Omental fat pad (tissue), 4 donors: ENCODE measurements around the gene ZFHX3. TPM values are rescaled to one million over a fixed set of nuclear protein-coding genes. Genes with fewer than 3 reads are reported as not detected.
A peak's percentile ranks its signal among the peaks of the same experiment; 100 is the strongest.

Source experiments
- ATAC-seq: fragments of 150-250 bp; one replicate; pipeline ENCODE4 v1.9.1; 2016; ENCODE audit warnings: mild to moderate bottlenecking, moderate library complexity; ENCODE audit not compliant: low FRiP score
- DNase-seq: peaks from one replicate; pipeline ENCODE4 v3.0.0-alpha.2; 2019; ENCODE audit warnings: low spot score
- total RNA-seq, 4 donors: library from RNA; depleted of rRNA; stranded (reverse); fragments of >200 nt; gene quantifications; one replicate each; pipeline ENCODE4 v1.1.0, GENCODE V29; 2016
- TF ChIP-seq, protein P1 (sequence below), 3 donors: fragments of 450-650 bp; IDR thresholded peaks; one replicate each; pipeline ENCODE4 v1.5.1; 2016 to 2017; ENCODE audit warnings: antibody characterized with exemption in 3 of 3, mild to moderate bottlenecking in 3 of 3, moderate library complexity in 2 of 3

ZFHX3 gene
- total RNA-seq, 4 donors from 2014 or later, result 11.8 to 35.2 (median 13.7) TPM

DNA sequence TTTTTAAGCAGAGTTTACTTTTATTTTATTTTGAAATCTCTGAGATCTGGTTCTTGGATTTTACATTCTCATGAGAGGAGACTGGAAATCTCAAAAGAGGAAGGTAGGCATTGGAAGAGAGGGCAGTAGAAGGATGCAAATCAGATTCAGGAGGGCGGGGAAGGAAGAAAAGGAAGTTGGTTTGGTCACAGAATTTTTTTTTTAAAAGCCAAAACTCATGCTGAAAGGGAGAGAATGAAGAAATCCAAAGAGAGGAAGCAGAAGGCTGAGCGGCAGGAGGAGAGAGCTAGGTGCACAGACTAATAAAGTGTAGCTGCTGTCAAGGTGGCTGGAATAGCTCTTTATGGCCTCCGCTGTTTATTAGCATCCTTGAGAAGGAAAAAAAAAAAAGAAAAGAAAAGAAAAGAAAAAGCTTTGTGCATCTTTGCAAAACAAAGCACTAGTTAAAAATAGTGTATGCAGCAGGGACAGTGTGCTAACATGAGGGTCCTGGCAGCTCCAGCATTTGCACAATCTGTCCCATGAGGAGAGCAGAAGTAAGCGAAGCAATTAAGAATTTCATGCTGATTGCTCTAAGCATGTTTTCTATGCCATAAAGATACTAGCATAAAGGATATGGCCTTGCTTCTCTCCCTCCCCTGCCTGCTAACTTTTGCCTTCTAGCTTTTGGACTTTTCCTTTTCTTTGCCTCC is 194.2 kb downstream of the ZFHX3 start:
- TF ChIP-seq, protein P1, sequence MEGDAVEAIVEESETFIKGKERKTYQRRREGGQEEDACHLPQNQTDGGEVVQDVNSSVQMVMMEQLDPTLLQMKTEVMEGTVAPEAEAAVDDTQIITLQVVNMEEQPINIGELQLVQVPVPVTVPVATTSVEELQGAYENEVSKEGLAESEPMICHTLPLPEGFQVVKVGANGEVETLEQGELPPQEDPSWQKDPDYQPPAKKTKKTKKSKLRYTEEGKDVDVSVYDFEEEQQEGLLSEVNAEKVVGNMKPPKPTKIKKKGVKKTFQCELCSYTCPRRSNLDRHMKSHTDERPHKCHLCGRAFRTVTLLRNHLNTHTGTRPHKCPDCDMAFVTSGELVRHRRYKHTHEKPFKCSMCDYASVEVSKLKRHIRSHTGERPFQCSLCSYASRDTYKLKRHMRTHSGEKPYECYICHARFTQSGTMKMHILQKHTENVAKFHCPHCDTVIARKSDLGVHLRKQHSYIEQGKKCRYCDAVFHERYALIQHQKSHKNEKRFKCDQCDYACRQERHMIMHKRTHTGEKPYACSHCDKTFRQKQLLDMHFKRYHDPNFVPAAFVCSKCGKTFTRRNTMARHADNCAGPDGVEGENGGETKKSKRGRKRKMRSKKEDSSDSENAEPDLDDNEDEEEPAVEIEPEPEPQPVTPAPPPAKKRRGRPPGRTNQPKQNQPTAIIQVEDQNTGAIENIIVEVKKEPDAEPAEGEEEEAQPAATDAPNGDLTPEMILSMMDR (IDR thresholded peaks at IDR 0.05), result no peak
- ATAC-seq (no peak), DNase-seq (no peak)

DNA sequence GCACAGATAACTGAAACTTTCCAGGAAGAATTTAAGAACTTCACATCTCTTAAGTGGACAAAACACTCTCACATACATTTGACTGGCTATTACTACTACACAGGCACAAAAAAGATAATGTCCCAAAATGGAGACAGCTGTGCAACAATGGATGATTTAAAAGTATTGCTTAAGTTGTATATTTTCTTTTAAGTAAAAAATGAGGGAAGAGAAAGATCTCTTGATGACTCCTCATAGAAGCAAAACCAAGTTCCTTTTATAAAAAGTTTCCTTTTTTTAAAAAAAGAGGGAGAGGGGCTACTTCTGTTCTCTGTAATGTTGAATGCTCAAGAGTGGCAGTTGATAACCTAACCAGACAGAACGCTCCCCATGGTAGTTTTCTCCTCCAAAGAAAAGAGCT is 195.5 kb downstream of the ZFHX3 start:
- DNase-seq (no peak), ATAC-seq (no peak)
- TF ChIP-seq, protein P1 (IDR thresholded peaks at IDR 0.05), result no peak

DNA sequence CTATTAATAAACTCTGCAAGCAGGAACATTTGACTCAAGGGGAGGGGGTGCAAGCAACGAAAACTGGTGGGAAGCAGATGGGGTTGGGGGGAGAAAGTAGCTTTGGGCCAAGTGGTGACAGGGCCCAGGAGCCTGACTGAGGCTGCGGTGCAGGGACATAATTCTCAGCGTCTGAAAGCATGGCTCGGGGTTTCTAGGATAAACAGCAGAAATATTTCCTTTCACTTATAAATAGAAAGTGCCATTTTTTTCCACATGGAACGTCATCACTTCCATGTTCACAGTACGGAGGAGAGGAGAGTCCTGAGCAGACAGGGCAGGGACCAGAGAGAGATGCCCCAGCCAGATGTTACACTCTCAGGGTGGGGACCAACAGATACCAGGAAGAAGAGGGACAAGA is 197.1 kb downstream of the ZFHX3 start:
- ATAC-seq, result no peak

DNA sequence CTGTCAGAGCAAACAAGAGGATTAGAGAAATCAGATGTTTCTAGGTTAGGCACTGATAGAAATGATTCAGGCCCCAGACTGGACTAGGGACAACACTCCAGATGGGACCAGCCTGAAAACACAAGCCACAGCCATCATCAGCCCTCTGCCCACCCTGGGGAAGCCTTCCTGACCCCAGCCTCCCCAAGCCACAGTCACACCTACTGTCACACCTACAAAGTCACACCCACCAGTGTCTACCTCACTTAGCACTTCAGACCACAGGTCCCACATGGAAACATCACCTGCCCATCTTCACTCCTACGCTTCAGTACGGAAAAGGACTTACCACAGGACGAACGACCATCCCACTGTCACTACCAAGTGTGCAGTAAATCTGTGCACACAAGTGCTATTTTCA is 197.9 kb downstream of the ZFHX3 start:
- TF ChIP-seq, protein P1 (IDR thresholded peaks at IDR 0.05), result no peak
- no peak for DNase-seq
- no peak for ATAC-seq

More for the DNA sequence above, 197.1 kb downstream of the ZFHX3 start:
- no peak for DNase-seq
- TF ChIP-seq, protein P1 (IDR thresholded peaks at IDR 0.05), result no peak

DNA sequence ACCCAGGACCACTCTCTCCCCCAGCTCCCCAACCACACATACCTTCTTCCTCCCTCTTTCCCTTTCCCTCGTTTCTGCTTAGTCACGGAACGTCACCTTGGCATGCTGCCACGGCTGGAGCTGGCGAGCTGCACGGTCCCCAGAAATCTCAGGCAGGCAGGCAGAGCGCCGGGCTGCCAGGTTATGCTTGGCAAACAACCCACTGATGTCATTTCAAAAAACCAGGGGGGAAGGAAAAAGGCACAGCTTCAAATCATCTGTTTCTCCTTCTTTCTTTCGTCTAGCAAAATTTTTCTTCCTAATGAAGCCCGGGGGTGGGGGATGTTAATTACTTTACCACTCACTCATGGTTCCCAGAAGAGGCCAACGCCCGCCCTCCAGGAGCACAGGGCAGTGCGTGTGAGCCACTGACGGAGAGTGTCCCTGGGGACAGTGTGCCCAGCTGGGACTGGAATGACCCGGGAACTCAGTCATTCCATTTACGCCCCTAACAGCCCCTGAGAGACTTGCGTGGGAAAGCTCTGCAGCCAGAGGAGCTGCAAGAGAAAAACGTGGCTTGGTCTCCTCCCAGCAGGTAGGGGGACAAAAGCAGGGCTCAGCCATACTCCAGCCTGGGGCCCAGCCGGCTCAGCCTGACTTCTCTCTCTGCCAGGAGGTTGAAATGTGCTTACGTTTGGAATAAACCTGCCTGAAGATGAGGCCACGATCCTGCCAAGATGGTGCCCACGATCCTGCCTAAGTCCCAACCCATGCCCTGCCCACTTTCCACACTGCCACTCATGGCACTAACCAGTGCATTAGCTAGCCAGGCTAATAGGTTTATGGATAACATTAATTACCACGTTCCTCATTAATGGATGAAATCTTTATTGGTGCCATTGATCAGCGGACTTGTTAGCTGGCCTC is 198.9 kb downstream of the ZFHX3 start:
- peak; percentile 73 for DNase-seq
- peak; percentile 78 for ATAC-seq
- TF ChIP-seq, protein P1 (IDR thresholded peaks at IDR 0.05), result no peak

DNA sequence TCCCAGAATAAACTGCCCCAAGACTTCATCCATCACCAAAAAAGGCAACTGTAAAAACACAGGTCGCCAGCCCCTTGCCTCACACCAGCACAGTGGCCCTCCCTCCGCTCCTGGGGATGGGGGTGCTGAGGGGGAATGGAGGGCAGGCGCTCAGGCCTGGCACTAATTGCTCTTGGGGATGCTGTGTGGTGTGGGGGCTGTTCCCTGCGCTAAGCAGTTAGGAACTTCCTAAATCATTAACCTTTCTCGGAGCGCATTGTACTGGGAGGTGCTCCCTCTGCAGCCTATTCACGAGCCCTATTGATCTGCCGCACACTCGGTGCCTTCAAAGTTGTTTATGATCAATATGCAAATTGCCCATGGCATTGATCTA is 199.9 kb downstream of the ZFHX3 start:
- TF ChIP-seq, protein P1 (IDR thresholded peaks at IDR 0.05), result no peak
- DNase-seq (no peak), ATAC-seq (no peak)
